Karpas-422 (cell line): Measurements from ENCODE around the gene ATP9A. TPM values are rescaled to one million over a fixed set of nuclear protein-coding genes. Genes with fewer than 3 reads are reported as not detected.
"Not testable (repeated sequence)": the region's sequence is repeated elsewhere in the genome, so short reads cannot be mapped to it uniquely, and the experiment has no call there.

Experiments used
- DNase-seq: peaks from one replicate; pipeline ENCODE4 v3.0.0-alpha.2; 2015
- H2AFZ ChIP-seq: fragments of 200-600 bp; sonication (generic); 2 replicates; pipeline ENCODE4 v1.6.1; 2014; ENCODE audit warnings: antibody characterized with exemption, low read length, mixed read lengths
- H3K27ac ChIP-seq: fragments of 200-600 bp; sonication (generic); 2 replicates; pipeline ENCODE4 v1.5.1; 2014; ENCODE audit warnings: mild to moderate bottlenecking, low read length, moderate library complexity
- H3K27me3 ChIP-seq: fragments of 200-600 bp; sonication (generic); 2 replicates; pipeline ENCODE4 v1.6.1; 2014; ENCODE audit warnings: low read length, mixed read lengths
- H3K36me3 ChIP-seq: fragments of 200-600 bp; sonication (generic); 2 replicates; pipeline ENCODE4 v1.6.1; 2014; ENCODE audit warnings: low read length, mixed read lengths; ENCODE audit not compliant: insufficient read depth
- H3K4me1 ChIP-seq: fragments of 200-600 bp; sonication (generic); 2 replicates; pipeline ENCODE4 v1.6.1; 2014; ENCODE audit warnings: mild to moderate bottlenecking, low read length, mixed read lengths
- H3K4me2 ChIP-seq: fragments of 200-600 bp; sonication (generic); 2 replicates; pipeline ENCODE4 v1.6.1; 2014; ENCODE audit warnings: low read length, low read depth, mild to moderate bottlenecking; ENCODE audit not compliant: poor library complexity, severe bottlenecking
- H3K4me3 ChIP-seq: fragments of 200-600 bp; sonication (generic); 2 replicates; pipeline ENCODE4 v1.5.1; 2014; ENCODE audit warnings: mild to moderate bottlenecking, antibody characterized with exemption, low read length, mixed read lengths
- H3K79me2 ChIP-seq: fragments of 200-600 bp; sonication (generic); 2 replicates; pipeline ENCODE4 v1.6.1; 2014; ENCODE audit warnings: mild to moderate bottlenecking, low read length, mixed read lengths
- H3K9ac ChIP-seq: fragments of 200-600 bp; sonication (generic); 2 replicates; pipeline ENCODE4 v1.6.0; 2014; ENCODE audit warnings: low read length
- H3K9me2 ChIP-seq: fragments of 200-600 bp; sonication (generic), shearing (Covaris generic); replicated peaks from 2 replicates; pipeline ENCODE4 v1.6.0; 2014; ENCODE audit warnings: mild to moderate bottlenecking, low read length, moderate library complexity; ENCODE audit not compliant: insufficient read depth
- H3K9me3 ChIP-seq: fragments of 300-700, 200-600 bp; sonication (generic); 2 replicates; pipeline ENCODE4 v1.6.1; 2014; ENCODE audit warnings: low read length, mixed read lengths
- H4K20me1 ChIP-seq: fragments of 200-600 bp; sonication (generic); 2 replicates; pipeline ENCODE4 v1.6.1; 2014; ENCODE audit warnings: mild to moderate bottlenecking, antibody characterized with exemption, low read length, low read depth; ENCODE audit not compliant: insufficient read depth
- total RNA-seq: library from RNA; depleted of rRNA; stranded (reverse); fragments of >200 nt; shearing (Covaris generic); gene quantifications from 2 replicates; pipeline ENCODE4 v1.2.3, GENCODE V29; 2014; ENCODE audit warnings: low replicate concordance

ATP9A gene
- total RNA-seq, 1 experiment from 2014 or later = 0.19 TPM

GRCh38 chr20:51763965-51764602, 4.1 kb downstream of the ATP9A start:
- DNase-seq = no peak
- Histone ChIP-seq H4K20me1 (no peaks in the 10 kb centered on the region), H3K4me2 (no peak overlapping the region), H2AFZ (no peak overlapping the region), H3K9ac (no peak overlapping the region), H3K36me3 (no peaks in the 10 kb centered on the region), H3K27me3 (no peaks in the 10 kb centered on the region), H3K9me3 (no peaks in the 10 kb centered on the region), H3K9me2 (no peaks in the 10 kb centered on the region), H3K79me2 (no peaks in the 10 kb centered on the region), H3K4me1 (no peaks in the 10 kb centered on the region), H3K4me3 (no peak overlapping the region), H3K27ac (no peak overlapping the region)

GRCh38 chr20:51760905-51761546, 7.2 kb downstream of the ATP9A start:
- no peak overlapping the region for H3K9ac ChIP-seq
- no peaks in the 10 kb centered on the region for H3K9me3 ChIP-seq
- DNase-seq = no peak
- no peaks in the 10 kb centered on the region for H3K27me3 ChIP-seq
- no peaks in the 10 kb centered on the region for H3K79me2 ChIP-seq
- H3K4me3 ChIP-seq = no peak overlapping the region
- no peaks in the 10 kb centered on the region for H3K4me1 ChIP-seq
- H3K9me2 ChIP-seq = no peaks in the 10 kb centered on the region
- H4K20me1 ChIP-seq = no peaks in the 10 kb centered on the region
- H3K36me3 ChIP-seq = no peaks in the 10 kb centered on the region
- no peak overlapping the region for H3K4me2 ChIP-seq
- H2AFZ ChIP-seq = no peak overlapping the region
- no peak overlapping the region for H3K27ac ChIP-seq

GRCh38 chr20:51759769-51760510, 8.2 kb downstream of the ATP9A start:
- DNase-seq = no peak
- Histone ChIP-seq H4K20me1 (no peaks in the 10 kb centered on the region), H2AFZ (no peak overlapping the region), H3K4me2 (no peak overlapping the region), H3K27me3 (no peaks in the 10 kb centered on the region), H3K4me1 (no peaks in the 10 kb centered on the region), H3K79me2 (no peaks in the 10 kb centered on the region), H3K9me2 (no peaks in the 10 kb centered on the region), H3K9ac (no peak overlapping the region), H3K27ac (no peak overlapping the region), H3K4me3 (no peak overlapping the region), H3K9me3 (no peaks in the 10 kb centered on the region), H3K36me3 (no peaks in the 10 kb centered on the region)

GRCh38 chr20:51758978-51759544, 9.1 kb downstream of the ATP9A start:
- no peaks in the 10 kb centered on the region for H3K4me1 ChIP-seq
- H3K9me2 ChIP-seq = no peaks in the 10 kb centered on the region
- no peak overlapping the region for H3K4me3 ChIP-seq
- no peak overlapping the region for H3K9ac ChIP-seq
- no peak overlapping the region for H3K27ac ChIP-seq
- H3K9me3 ChIP-seq = no peaks in the 10 kb centered on the region
- H4K20me1 ChIP-seq = no peaks in the 10 kb centered on the region
- DNase-seq = no peak
- H3K79me2 ChIP-seq = no peaks in the 10 kb centered on the region
- no peak overlapping the region for H2AFZ ChIP-seq
- no peaks in the 10 kb centered on the region for H3K27me3 ChIP-seq
- H3K4me2 ChIP-seq = no peak overlapping the region
- H3K36me3 ChIP-seq = no peaks in the 10 kb centered on the region

GRCh38 chr20:51757226-51757625, 11.0 kb downstream of the ATP9A start:
- Histone ChIP-seq H3K9me2 (no peaks in the 10 kb centered on the region), H3K79me2 (no peaks in the 10 kb centered on the region), H3K9ac (no peak overlapping the region), H3K9me3 (no peaks in the 10 kb centered on the region), H3K27ac (no peak overlapping the region), H3K4me2 (no peak overlapping the region), H2AFZ (no peak overlapping the region), H4K20me1 (no peaks in the 10 kb centered on the region), H3K27me3 (no peaks in the 10 kb centered on the region), H3K4me3 (no peak overlapping the region), H3K4me1 (no peaks in the 10 kb centered on the region), H3K36me3 (no peaks in the 10 kb centered on the region)
- DNase-seq = no peak

GRCh38 chr20:51756653-51757052, 11.5 kb downstream of the ATP9A start:
- Histone ChIP-seq H3K9me2 (no peaks in the 10 kb centered on the region), H3K4me3 (no peak overlapping the region), H3K36me3 (no peaks in the 10 kb centered on the region), H3K4me1 (no peaks in the 10 kb centered on the region), H3K79me2 (no peaks in the 10 kb centered on the region), H3K27ac (no peak overlapping the region), H3K4me2 (no peak overlapping the region), H3K9me3 (no peaks in the 10 kb centered on the region), H4K20me1 (no peaks in the 10 kb centered on the region), H3K9ac (no peak overlapping the region), H2AFZ (no peak overlapping the region), H3K27me3 (no peaks in the 10 kb centered on the region)
- DNase-seq = no peak

GRCh38 chr20:51753220-51753619, 15.0 kb downstream of the ATP9A start:
- H3K9me3 ChIP-seq, H3K9me2 ChIP-seq, H3K4me1 ChIP-seq, H3K27me3 ChIP-seq, H3K4me2 ChIP-seq, H3K9ac ChIP-seq, H4K20me1 ChIP-seq, DNase-seq, H3K79me2 ChIP-seq, H3K36me3 ChIP-seq, H3K4me3 ChIP-seq, H3K27ac ChIP-seq, H2AFZ ChIP-seq: not testable (repeated sequence)

GRCh38 chr20:51752343-51752951, 15.7 kb downstream of the ATP9A start:
- Histone ChIP-seq H3K4me3 (no peak overlapping the region), H3K9ac (no peak overlapping the region), H4K20me1 (no peaks in the 10 kb centered on the region), H3K36me3 (no peaks in the 10 kb centered on the region), H3K4me1 (no peaks in the 10 kb centered on the region), H3K79me2 (no peaks in the 10 kb centered on the region), H3K4me2 (no peak overlapping the region), H3K27me3 (no peaks in the 10 kb centered on the region), H3K9me2 (no peaks in the 10 kb centered on the region), H2AFZ (no peak overlapping the region), H3K27ac (no peak overlapping the region), H3K9me3 (no peaks in the 10 kb centered on the region)
- no peak for DNase-seq
